ENCODE data around the gene RAPGEF3. TPM values are rescaled to one million over a fixed set of nuclear protein-coding genes. Genes with fewer than 3 reads are reported as not detected.

The RAPGEF3 gene
- total and polyA plus RNA-seq, 9 of the 15 experiments (the other 6 are each of a cell fraction or from before 2014, with no cell fraction given) = 0.03 to 0.78 (median 0.37) TPM; not detected in 1

- TF ChIP-seq SMAD2 (IDR thresholded peaks at IDR 0.05; ENCODE audit: low read depth, low read length) (no peak), CCAR2 (IDR thresholded peaks at IDR 0.05; ENCODE audit: low read depth, low read length) (no peak), CTCF (IDR thresholded peaks at IDR 0.05 in 2 of 3, conservative IDR thresholded peaks at IDR 0.05 in 1 of 3; ENCODE audit: insufficient read depth in 2 of 3, low read depth in 1 of 3, low read length in 3 of 3) (no peak), ELF4 (CRISPR knock-in tag; IDR thresholded peaks at IDR 0.05) (0 out of 2 replicates have a peak, but pooled peaks have one; percentile 52), PHF8 (IDR thresholded peaks at IDR 0.05; ENCODE audit: borderline replicate concordance, low read length) (no peak), CBX5 (IDR thresholded peaks at IDR 0.05; ENCODE audit: borderline replicate concordance, low read depth) (no peak), ILK (tag; IDR thresholded peaks at IDR 0.05; ENCODE audit: borderline replicate concordance, low read depth) (no peak), ZNF449 (CRISPR knock-in tag; IDR thresholded peaks at IDR 0.05) (no peak), CREM (IDR thresholded peaks at IDR 0.05; ENCODE audit: low read depth) (0 out of 2 replicates have a peak, but pooled peaks have one; percentile 44), ZNF431 (CRISPR knock-in tag; IDR thresholded peaks at IDR 0.05) (no peak), NELFE (IDR thresholded peaks at IDR 0.05; ENCODE audit: insufficient read depth, insufficient read length) (no peak), NFIX (CRISPR knock-in tag; IDR thresholded peaks at IDR 0.05; ENCODE audit: low read depth) (no peak), MYBL2 (IDR thresholded peaks at IDR 0.05; ENCODE audit: low read depth) (no peak), MYBL2 (CRISPR knock-in tag; IDR thresholded peaks at IDR 0.05; ENCODE audit: borderline replicate concordance) (no peak), POLR3G (IDR thresholded peaks at IDR 0.05; ENCODE audit: extremely low read depth, insufficient read length, insufficient replicate concordance) (no peak), FOXP4 (CRISPR knock-in tag; IDR thresholded peaks at IDR 0.05; ENCODE audit: borderline replicate concordance) (no peak), FOXP1 (CRISPR knock-in tag; IDR thresholded peaks at IDR 0.05) (no peak), E2F8 (IDR thresholded peaks at IDR 0.05; ENCODE audit: low read depth, partially characterized antibody) (no peak), TEAD2 (tag; IDR thresholded peaks at IDR 0.05) (no peak)
Measured at GRCh38 chr12:47777741-47778558, 19.3 kb upstream of the RAPGEF3 start (continued).
